HUES64 (cell line): ENCODE results near the gene PCGF2.

Experiments
- H3K27ac ChIP-seq: 2 replicates; pipeline ENCODE4 v1.7.0; 2013; ENCODE audit warnings: low read depth, low read length, inconsistent platforms
- H3K27me3 ChIP-seq: 2 replicates; pipeline ENCODE4 v1.6.1; 2013; ENCODE audit warnings: mild to moderate bottlenecking, low read length; ENCODE audit not compliant: insufficient read depth
- H3K36me3 ChIP-seq: 2 replicates; pipeline ENCODE4 v1.6.1; 2013; ENCODE audit warnings: mild to moderate bottlenecking, low read length; ENCODE audit not compliant: insufficient read depth
- H3K4me1 ChIP-seq: 2 replicates; pipeline ENCODE4 v1.6.1; 2013; ENCODE audit warnings: mild to moderate bottlenecking, low read length, moderate library complexity; ENCODE audit not compliant: insufficient read depth
- H3K4me3 ChIP-seq: 2 replicates; pipeline ENCODE4 v1.5.1; 2013; ENCODE audit warnings: mild to moderate bottlenecking, low read length, moderate library complexity
- H3K9ac ChIP-seq: 2 replicates; pipeline ENCODE4 v1.6.1; 2013; ENCODE audit warnings: mild to moderate bottlenecking, low read depth, low read length
- H3K9me3 ChIP-seq: 2 replicates; pipeline ENCODE4 v1.6.1; 2013; ENCODE audit warnings: low read depth, low read length; ENCODE audit not compliant: insufficient read depth
- WGBS: fragments of 150-250, 120-280 bp; methylation state at CpG from one replicate; pipeline ENCODE4 v1.1.7; 2013; ENCODE audit warnings: missing lambda C conversion rate; 5-methylcytosine and 5-hydroxymethylcytosine counted together

Gene PCGF2

DNA sequence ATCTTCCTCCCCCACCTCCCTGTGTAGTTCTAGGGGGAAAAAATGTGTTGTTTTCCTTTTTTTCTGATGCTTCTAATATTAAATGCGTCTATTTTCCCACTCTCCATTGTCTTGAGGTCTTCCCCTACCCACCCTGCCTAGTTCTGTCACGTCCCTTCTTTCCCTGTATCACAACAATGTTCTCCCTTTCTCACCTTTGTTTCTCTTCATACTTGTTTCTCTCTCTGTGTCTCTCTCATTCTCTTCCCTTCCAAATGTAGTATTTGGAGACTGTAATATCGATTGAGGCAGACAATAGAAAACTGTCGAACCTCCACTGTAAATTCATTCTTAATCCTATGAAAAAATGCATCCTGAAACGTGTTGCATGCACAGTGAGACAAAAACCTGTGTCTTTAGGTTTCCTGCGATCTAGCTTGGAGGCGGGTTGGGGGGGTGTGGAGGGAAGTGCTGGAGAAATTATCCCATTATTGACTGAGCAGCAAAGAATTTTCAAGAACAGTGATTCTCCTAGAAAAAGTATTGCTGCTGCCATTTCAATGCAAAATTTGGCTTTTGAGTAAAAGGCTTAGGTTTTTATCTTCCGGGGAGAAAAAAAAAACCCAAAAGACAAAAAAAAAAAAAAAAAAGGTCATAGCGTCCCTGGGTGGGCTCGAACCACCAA is 3.1 kb upstream of the PCGF2 start:
- no peaks in the 10 kb centered on the region for H3K9me3 ChIP-seq
- peak overlapping the region; percentile 91 for H3K4me3 ChIP-seq
- H3K9ac ChIP-seq = peak overlapping the region; percentile 26; the same call in 1 of the 2 replicates
- H3K27ac ChIP-seq = no peak overlapping the region
- peaks cover 8% of the 10 kb centered on the region for H3K4me1 ChIP-seq
- peaks cover 21% of the 10 kb centered on the region for H3K36me3 ChIP-seq
- WGBS = under 1% methylated on average over 10 of the region's 10 CpGs
- H3K27me3 ChIP-seq = peaks cover 6% of the 10 kb centered on the region; the same call in 1 of the 2 replicates

- Histone ChIP-seq H3K4me1 (peaks cover 15% of the 10 kb centered on the region), H3K27ac (0 out of 2 replicates have a peak overlapping the region, but pooled peaks have one; percentile 32), H3K27me3 (peaks cover 6% of the 10 kb centered on the region; the same call in 1 of the 2 replicates), H3K9me3 (no peaks in the 10 kb centered on the region), H3K9ac (peak overlapping the region; percentile 62), H3K4me3 (peak overlapping the region; percentile 91), H3K36me3 (peaks cover 13% of the 10 kb centered on the region)
- WGBS = 2% methylated on average over 28 of the region's 28 CpGs
Observed at GRCh38 chr17:38750312-38751121, 2.4 kb upstream of the PCGF2 start.

DNA sequence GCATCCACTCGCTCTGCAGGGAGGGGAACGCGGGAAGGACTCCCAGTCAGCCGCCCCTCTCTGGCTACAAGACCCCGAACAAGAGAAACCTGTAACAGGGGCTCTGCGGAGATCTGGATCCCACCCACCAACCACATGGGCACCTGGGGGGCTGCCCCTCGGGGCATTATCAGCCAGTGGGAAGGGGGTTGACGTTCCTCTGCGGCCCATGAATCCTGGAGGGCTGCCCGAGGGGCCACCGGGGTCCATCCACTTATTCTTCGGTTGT is 1.8 kb upstream of the PCGF2 start:
- Histone ChIP-seq H3K36me3 (peaks cover 12% of the 10 kb centered on the region), H3K4me1 (peaks cover 17% of the 10 kb centered on the region), H3K27ac (peak overlapping the region; percentile 32; the same call in 1 of the 2 replicates), H3K9me3 (no peaks in the 10 kb centered on the region), H3K9ac (peak overlapping the region; percentile 62), H3K4me3 (peak overlapping the region; percentile 91), H3K27me3 (peaks cover 6% of the 10 kb centered on the region; the same call in 1 of the 2 replicates)
- WGBS = 2% methylated on average over 12 of the region's 12 CpGs

GRCh38 chr17:38749223-38750043 is 1.3 kb upstream of the PCGF2 start:
- under 1% methylated on average over 79 of the region's 79 CpGs for WGBS
- Histone ChIP-seq H3K9ac (peak overlapping the region; percentile 78), H3K36me3 (peaks cover 6% of the 10 kb centered on the region), H3K9me3 (no peaks in the 10 kb centered on the region), H3K4me1 (peaks cover 21% of the 10 kb centered on the region), H3K27me3 (peaks cover 6% of the 10 kb centered on the region; the same call in 1 of the 2 replicates), H3K27ac (peak overlapping the region; percentile 46), H3K4me3 (peak overlapping the region; percentile 91)

DNA sequence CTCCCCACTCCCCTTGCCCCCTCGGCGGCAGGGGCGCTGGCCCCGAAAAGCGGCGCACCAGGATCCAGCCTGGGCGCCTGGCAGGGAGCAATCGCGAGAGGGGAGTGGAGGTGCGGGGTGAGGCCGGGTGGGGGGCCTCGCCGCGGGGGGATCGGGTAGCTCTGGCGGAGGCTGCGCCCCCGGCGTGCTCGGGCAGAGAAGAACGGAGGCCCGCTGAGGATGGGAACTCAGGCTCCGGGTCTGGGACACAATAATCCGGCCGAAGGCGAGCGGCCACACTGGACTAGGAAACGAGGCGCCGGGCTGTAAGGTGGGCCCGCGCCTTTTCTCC is 721 bp upstream of the PCGF2 start:
- under 1% methylated on average over 32 of the region's 32 CpGs for WGBS

GRCh38 chr17:38747463-38748148 is 530 bp downstream of the PCGF2 start:
- under 1% methylated on average over 50 of the region's 64 CpGs for WGBS
- Histone ChIP-seq H3K9ac (peak overlapping the region; percentile 91), H3K36me3 (no peaks in the 10 kb centered on the region; the same call in 1 of the 2 replicates), H3K4me1 (peaks cover 30% of the 10 kb centered on the region), H3K27me3 (peaks cover 6% of the 10 kb centered on the region; the same call in 1 of the 2 replicates), H3K9me3 (no peaks in the 10 kb centered on the region), H3K4me3 (peak overlapping the region; percentile 91), H3K27ac (peak overlapping the region; percentile 92)

More for the DNA sequence above, 721 bp upstream of the PCGF2 start:
- H3K9ac ChIP-seq = peak overlapping the region; percentile 78
- H3K27me3 ChIP-seq = peaks cover 6% of the 10 kb centered on the region; the same call in 1 of the 2 replicates
- H3K4me1 ChIP-seq = peaks cover 24% of the 10 kb centered on the region
- peaks cover 3% of the 10 kb centered on the region; the same call in 1 of the 2 replicates for H3K36me3 ChIP-seq
- peak overlapping the region; percentile 91 for H3K4me3 ChIP-seq
- H3K27ac ChIP-seq = peak overlapping the region; percentile 46
- no peaks in the 10 kb centered on the region for H3K9me3 ChIP-seq

- 2% methylated on average over 21 of the region's 21 CpGs for WGBS
- H3K36me3 ChIP-seq = no peaks in the 10 kb centered on the region; the same call in 1 of the 2 replicates
- H3K27me3 ChIP-seq = peaks cover 6% of the 10 kb centered on the region; the same call in 1 of the 2 replicates
- no peaks in the 10 kb centered on the region for H3K9me3 ChIP-seq
- peak overlapping the region; percentile 43 for H3K9ac ChIP-seq
- H3K4me1 ChIP-seq = peaks cover 30% of the 10 kb centered on the region
- H3K27ac ChIP-seq = peak overlapping the region; percentile 92; the same call in 1 of the 2 replicates
- H3K4me3 ChIP-seq = peak overlapping the region; percentile 91
Observed at GRCh38 chr17:38746849-38747462, 1.2 kb downstream of the PCGF2 start.

DNA sequence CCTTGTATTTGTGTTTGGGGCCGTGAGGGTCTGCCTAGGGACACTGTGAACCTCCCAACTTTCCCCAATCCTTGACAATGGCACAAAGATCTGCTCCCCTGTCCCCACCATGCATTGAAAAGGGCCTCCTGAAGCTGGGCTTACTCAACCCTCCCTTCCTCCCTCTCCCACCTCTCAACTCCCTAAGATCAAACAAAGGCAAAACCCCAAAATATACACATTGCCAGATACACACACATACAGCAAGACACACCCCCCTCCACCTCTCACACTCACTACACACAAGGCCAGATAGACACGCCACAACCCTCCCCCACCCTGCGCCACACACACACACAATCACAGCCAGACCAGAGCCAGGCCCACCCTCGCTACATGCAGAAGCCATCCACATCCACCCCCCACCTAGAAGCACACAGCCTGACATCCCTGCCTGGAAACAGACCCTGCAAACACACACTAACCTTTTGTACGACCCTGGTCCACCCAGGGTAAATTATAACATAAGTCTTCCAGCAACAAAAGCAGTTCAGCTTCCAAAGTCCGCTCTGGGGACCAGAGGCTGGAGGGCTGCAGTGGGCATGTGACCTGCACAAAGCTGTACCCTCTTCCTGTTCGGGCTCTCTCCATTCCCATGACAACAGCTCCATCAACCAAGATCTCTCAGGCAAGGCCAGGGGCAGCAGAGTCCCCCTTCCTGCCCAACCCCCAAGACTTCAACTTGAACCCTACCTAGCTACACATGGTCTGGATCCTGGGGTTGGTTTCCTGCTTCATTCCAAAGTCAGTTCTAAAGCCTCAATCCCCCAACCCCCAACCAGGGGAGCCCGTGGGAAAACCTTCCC is 1.9 kb downstream of the PCGF2 start:
- H3K9me3 ChIP-seq = no peaks in the 10 kb centered on the region
- peak overlapping the region; percentile 91 for H3K4me3 ChIP-seq
- H3K27me3 ChIP-seq = peaks cover 6% of the 10 kb centered on the region; the same call in 1 of the 2 replicates
- WGBS = 41% methylated on average over 8 of the region's 8 CpGs
- no peak overlapping the region for H3K27ac ChIP-seq
- 0 out of 2 replicates have a peak overlapping the region, but pooled peaks have one; percentile 28 for H3K9ac ChIP-seq
- no peaks in the 10 kb centered on the region; the same call in 1 of the 2 replicates for H3K36me3 ChIP-seq
- peaks cover 30% of the 10 kb centered on the region for H3K4me1 ChIP-seq

- no peaks in the 10 kb centered on the region for H3K9me3 ChIP-seq
- H3K27ac ChIP-seq = no peak overlapping the region
- 35% methylated on average over 4 of the region's 4 CpGs for WGBS
- peaks cover 30% of the 10 kb centered on the region for H3K4me1 ChIP-seq
- H3K36me3 ChIP-seq = no peaks in the 10 kb centered on the region; the same call in 1 of the 2 replicates
- H3K27me3 ChIP-seq = no peaks in the 10 kb centered on the region
- no peak overlapping the region for H3K9ac ChIP-seq
- peak overlapping the region; percentile 91; the same call in 1 of the 2 replicates for H3K4me3 ChIP-seq
Observed at GRCh38 chr17:38745545-38745944, 2.6 kb downstream of the PCGF2 start.
